SH-SY5Y (cell line): ENCODE results near the gene JKAMP.

Source experiments
- GATA2 ChIP-seq: IDR thresholded peaks from 2 replicates; pipeline ENCODE4 v1.6.1; 2011; ENCODE audit warnings: mild to moderate bottlenecking, low read depth, low read length
- GATA3 ChIP-seq: IDR thresholded peaks from 2 replicates; pipeline ENCODE4 v1.6.1; 2011; ENCODE audit warnings: low read depth, mild to moderate bottlenecking, low read length, moderate library complexity

DNA sequence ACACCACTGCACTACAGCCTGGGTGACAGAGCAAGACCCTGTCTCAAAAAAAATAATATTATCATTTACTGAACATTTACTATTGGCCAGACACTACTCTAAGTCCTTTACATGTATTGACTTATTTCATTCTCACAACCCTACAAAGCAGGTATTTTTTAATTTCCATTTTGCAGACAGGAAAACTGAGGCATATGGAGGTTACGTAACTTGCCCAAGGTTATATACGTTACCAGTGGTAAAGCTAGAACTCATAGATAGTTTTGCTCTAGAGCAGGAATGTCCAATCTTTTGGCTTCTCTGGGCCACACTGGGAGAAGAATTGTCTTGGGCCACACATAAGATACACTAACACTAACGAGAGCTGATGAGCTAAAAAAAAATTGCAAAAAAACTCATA lies 5.8 kb upstream of the JKAMP start:
- no peak for TF ChIP-seq GATA3
- TF ChIP-seq GATA2, result no peak
